PFSK-1 (cell line): ENCODE measurements around the gene GHSR.

Experiments used
- POLR2AphosphoS5 ChIP-seq: IDR thresholded peaks from 2 replicates; pipeline ENCODE4 v1.6.1; 2012; ENCODE audit warnings: low read depth, mild to moderate bottlenecking, control low read depth, low read length, moderate library complexity
- TAF1 ChIP-seq: IDR thresholded peaks from 2 replicates; pipeline ENCODE4 v1.6.1; 2012; ENCODE audit warnings: low read length, control low read depth, borderline replicate concordance; ENCODE audit not compliant: insufficient read depth

DNA sequence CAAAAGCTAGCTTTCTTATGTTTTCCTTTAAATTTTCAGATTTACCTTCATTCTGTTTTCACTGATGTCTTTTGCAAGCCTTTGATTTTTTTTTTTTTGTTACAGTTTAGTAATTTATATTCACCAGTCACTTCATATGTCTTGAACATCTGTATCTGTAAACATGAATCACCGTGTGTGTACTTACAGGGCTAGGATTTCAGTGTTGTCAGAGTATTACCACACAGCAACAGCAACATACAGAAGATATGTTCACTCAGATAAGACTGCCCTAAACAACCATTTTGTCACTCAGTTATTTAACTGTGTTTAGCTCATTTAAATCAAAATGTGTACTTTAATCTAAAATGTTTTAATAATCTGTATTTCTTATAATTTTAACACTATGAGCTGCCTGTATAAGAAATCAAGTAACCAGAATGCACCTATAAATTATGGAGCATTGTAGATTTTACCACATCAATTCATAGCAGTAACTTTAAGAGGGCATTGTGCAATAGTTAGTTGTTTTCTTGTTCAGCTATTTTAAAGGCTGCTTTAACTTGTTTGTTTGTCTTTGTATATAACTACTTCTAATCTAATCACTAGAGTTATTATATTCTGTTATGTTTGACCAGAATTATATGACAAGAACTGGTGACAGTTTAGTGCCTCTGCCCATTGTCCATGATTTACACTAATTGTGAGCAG, 50.4 kb downstream of the GHSR start:
- TF ChIP-seq POLR2AphosphoS5 (no peak), TAF1 (no peak)
